Urothelium cell line (cell line): ENCODE results near the gene WDR54.
"Not testable (repeated sequence)": the region's sequence is repeated elsewhere in the genome, so short reads cannot be mapped to it uniquely, and the experiment has no call there.

Experiments
- DNase-seq: peaks from one replicate; pipeline ENCODE4 v3.0.0; 2011; ENCODE audit warnings: low spot score, mixed read lengths
- FAIRE-seq: peaks from 2 replicates; lab custom pipeline; 2011; peaks lifted over from hg19 to GRCh38; lab: Jason Lieb, UNC

The WDR54 gene

DNA sequence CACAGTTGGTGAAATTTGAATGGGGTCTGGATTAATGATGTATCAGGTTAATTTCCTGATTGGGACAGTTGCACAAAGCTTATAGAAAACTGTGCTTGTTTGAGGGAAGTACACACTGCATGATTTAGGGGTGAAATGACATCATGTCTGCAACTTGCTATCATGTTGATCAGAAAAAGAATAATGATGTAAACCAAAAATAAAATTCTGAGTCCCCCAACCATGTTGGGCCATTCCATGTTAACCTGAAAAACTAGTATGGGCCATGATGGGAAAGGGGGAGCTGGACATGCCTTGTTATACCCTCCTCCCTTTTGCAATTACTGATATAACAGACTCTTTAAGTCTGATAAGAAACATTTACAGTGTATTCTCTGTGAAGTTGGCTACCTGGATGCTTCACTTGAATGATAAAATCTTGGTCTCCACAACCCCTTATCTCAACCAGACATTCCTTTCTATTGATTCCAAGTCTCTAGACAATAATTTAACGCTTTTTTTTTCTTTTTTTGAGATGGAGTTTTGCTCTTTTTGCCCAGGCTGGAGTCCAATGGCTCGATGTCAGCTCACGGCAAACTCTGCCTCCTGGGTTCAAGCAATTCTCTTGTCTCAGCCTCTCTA lies 29.1 kb downstream of the WDR54 start:
- no peak for FAIRE-seq

DNA sequence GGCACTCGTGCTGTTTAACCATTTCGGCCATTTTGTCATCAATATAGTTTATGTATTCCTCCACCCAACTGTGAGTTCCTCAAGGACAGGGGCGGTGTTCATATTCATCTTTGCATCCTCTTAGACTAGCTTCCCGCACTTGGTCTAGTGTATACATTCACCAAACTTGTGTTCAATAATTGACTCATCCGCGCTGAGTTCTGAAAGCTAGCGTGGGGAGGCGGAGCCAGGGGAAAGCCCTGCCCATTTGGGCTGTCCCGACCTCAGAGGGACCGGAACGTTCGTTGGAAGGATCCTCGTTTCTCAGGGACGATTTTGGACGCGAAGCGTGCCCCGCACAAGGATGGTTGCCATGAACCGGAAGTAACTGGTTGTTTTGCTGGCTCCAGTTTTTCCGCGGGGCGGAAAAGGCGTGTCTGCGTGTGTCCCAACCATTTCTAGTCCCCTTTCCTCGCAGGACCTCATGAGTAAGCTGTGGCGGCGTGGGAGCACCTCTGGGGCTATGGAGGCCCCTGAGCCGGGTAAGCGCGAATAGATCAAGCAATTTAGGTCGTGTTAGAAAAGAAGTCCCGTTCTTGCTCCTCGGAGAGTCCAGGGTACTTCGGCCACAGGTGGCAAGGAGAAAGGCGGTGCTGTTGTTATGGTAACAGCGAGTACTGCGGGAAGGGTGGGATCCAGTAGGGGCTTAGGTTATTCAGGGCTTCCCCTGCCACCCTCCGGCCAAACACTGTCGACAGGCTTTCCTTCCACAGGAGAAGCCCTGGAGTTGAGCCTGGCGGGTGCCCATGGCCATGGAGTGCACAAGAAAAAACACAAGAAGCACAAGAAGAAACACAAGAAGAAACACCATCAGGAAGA lies 33.4 kb downstream of the WDR54 start, which contains the start of gene INO80B:
INO80B (plus strand) TSS at position 434 of the 858 bp plus-strand sequence; CDS start at position 464, 30 bp downstream.
- DNase-seq (peak; percentile 94), FAIRE-seq (peak; percentile 70)

More for the DNA sequence above, 29.1 kb downstream of the WDR54 start:
- DNase-seq = no peak

DNA sequence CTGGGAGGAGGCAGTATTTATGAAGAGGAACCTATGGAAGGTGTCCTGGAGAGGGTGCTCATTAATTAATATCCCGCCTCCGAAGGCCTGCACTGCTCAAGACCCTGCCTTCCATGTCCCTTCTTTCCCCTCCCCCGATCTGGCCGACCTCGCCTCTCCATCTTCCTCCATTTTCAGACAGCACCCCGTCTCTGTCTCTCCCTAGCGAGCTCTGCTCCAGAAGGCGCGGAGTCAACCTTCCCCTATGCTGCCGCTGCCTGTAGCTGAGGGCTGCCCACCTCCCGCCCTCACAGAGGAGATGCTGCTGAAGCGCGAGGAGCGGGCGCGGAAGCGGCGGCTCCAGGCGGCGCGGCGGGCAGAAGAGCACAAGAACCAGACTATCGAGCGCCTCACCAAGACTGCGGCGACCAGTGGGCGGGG lies 35.6 kb downstream of the WDR54 start:
- DNase-seq = no peak
- FAIRE-seq = no peak

DNA sequence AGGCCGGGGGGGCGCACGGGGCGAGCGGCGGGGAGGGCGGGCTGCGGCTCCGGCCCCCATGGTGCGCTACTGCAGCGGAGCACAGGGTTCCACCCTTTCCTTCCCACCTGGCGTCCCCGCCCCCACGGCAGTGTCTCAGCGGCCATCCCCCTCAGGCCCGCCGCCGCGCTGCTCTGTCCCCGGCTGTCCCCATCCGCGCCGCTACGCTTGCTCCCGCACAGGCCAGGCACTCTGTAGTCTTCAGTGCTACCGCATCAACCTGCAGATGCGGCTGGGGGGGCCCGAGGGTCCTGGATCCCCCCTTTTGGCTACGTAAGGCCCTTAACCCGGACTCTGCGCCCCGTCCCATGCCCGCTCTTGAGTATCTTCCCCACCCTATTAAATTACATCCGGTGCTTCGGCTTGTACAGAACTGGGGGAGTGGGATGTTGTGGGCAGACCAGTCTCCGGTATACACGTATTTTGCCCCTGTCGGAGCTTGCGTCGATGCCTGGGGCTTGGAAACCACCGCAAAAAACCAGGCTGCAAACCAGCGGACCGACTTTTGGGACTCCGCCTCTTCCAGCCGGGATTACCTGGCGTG lies 36.1 kb downstream of the WDR54 start:
- peak; percentile 55 for FAIRE-seq
- peak; percentile 73 for DNase-seq

DNA sequence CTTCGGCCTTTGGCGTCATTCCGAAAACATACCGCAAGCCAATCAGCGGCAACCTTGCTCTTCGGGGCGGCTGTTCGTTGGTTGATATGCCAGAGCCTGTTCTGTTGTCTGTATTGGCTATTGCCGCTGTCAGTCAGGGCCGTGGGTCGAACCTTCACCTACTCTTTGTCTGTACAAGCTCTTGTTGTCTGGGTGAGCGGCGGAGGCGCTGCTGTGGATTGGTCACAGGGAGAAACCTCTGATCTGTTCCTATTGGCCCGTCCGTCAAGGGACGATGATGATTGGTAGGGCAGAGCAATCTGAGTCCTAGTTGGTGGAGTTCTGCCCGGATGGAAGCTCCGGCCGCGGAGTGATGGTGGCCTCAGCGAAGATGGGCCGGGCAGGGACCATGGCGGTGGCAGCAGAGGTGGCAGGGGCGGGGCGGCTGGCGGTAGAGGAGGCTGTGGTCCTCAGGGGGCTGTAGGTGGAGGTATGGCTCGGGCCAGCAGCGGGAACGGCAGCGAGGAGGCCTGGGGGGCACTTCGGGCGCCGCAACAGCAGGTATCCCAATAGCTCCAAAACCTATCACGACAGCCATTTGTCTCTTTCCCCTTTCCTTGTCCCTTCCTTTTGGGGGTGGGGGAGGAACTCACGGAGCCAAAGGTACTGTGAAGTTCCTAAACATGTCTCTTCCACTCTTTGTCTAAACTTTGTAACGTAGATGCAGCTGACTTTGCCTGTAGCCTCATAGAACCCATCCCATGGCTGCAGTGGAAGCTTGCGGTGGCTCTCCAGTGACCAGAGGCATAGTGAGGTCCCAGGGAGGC lies 36.8 kb downstream of the WDR54 start, which contains the start of gene WBP1:
WBP1 (plus strand) TSS at position 307 of the 806 bp plus-strand sequence; CDS start at position 472, 165 bp downstream.
- FAIRE-seq = peak; percentile 72
- peak; percentile 99 for DNase-seq

DNA sequence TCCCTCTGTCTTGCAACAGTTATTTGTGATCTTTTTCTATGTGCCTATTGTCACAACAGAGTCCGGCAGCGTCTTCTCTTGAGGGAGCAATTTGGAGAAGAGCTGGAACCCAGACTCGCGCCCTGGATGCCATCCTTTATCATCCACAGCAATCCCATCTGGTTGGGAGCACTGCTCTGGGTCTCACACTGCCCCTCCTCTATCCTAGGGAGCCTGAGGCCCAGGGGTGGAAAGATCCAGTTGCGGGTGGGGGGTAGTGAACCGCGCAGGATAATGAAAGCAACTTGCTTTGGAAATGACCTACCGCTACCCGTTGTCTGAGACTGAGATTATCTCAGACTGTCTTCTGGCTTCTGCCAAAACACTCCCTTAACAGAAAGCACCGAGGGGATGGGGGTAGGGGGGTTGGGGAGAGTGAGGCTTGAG lies 37.4 kb downstream of the WDR54 start:
- FAIRE-seq = no peak
- DNase-seq = no peak

DNA sequence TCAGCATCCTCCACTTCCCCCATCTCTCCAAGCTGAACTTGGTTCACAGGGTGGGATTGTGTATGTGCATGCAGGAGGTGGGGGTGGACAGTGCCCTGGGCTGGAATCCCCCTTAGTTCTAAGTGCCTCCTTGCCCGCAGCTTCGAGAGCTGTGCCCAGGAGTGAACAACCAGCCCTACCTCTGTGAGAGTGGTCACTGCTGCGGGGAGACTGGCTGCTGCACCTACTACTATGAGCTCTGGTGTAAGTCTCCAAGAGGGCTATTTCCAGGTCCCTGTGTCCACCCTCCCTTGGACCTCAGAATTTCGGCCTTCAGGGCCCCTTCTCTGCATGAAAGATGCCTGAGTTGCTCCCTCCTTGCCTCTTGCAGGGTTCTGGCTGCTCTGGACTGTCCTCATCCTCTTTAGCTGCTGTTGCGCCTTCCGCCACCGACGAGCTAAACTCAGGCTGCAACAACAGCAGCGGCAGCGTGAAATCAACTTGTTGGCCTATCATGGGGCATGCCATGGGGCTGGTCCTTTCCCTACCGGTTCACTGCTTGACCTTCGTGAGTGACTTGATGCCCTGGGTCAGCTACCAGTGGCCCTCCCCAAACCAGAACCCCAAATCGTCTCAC lies 38.1 kb downstream of the WDR54 start:
- DNase-seq, FAIRE-seq: not testable (repeated sequence)

DNA sequence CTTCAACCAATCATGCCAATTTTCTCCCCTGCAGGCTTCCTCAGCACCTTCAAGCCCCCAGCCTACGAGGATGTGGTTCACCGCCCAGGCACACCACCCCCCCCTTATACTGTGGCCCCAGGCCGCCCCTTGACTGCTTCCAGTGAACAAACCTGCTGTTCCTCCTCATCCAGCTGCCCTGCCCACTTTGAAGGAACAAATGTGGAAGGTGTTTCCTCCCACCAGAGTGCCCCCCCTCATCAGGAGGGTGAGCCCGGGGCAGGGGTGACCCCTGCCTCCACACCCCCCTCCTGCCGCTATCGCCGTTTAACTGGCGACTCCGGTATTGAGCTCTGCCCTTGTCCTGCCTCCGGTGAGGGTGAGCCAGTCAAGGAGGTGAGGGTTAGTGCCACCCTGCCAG lies 38.7 kb downstream of the WDR54 start:
- DNase-seq, FAIRE-seq: not testable (repeated sequence)

DNA sequence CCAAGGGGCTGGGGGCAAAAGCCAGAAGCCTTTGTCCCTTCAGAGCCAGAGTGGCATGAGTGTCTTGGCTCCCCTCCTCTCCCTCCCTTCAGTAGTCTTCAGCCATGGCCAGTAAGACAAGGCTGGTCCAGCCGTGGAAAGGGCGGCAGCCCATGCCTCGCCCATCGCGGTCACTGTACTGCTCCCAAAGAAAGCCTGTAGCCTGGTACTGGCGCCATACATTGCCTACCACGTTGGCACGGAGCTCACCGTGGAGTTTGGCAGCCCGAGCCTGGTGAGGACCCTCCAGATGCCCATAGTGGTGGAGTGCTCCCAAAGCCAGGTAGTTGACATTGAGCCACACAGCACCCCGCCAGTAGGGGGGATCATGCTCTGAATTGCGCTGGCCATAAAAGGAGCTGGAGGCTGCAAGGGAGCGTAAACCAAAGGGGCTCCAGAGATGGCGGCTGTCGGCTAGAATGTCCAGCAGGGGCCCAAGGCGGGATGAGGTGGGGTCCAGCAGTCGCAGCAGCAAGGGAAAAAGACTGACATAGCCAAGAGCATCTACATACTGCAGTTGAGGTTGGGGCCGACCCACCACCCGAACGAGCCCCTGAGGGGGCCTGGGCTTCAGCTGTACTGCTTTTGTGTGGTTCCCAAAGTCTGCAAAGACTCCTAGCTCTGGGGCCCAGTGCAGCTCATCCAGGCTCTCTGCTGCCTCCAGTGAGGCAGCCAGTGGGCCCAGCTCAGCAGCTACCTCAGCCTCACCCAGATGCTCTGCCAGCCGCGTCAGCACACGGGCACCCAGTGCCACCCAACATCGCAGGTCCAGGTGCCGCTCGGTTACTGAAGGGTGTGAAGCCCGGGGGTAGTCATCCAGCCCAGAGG lies 39.9 kb downstream of the WDR54 start:
- FAIRE-seq = no peak
- no peak for DNase-seq

DNA sequence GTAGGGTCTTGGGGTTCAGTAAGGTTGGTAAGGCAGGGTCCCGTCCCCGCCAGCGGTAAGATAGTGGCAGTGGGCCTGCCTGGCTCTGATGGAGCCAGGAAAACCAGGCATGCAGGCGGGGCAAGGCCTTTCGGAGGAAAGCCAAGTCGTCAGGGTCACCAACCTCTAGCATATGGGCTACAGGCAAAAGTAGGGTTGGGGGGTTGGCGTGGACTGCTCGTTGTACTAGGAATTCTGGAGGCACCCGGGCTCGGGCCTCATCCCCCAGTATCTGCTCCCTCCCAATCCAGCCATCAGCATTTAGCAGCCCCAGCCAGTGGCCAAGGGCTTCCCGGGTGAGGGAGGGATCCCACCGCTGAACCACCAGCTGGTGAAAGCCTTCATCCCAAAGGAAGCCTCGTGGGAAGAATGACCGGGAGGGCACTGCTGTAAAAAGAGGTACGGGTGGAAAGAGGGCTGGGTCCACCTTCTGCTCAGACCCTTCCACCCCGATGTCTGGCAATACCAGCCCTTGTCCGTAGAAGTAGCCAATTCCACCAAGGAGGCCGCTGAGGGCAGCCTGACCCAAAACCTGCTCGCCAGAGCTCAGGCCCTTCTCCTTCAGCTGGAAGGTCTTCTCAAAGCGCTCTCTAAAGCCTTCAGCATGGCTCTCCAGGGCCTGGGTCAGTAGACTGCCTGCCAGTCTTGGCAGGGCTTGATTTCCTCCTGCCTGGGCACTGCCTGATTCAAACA lies 40.7 kb downstream of the WDR54 start:
- no peak for DNase-seq
- FAIRE-seq = no peak

DNA sequence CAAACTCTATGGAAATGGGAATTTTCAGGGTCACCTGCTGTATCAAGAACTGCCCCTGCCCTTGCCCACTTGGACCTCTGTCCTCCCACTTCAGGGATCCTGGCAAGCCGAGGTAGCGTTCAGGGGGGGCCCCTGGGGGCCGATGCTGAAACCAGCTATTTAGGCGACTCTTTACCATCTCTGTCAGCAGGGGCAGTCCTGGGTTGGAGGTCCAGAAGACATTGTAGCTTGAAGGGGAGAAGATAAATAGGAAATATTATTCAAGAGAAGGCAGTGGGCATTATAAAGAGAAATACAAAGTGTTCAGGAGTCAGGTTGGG lies 41.2 kb downstream of the WDR54 start:
- no peak for DNase-seq
- FAIRE-seq = no peak

DNA sequence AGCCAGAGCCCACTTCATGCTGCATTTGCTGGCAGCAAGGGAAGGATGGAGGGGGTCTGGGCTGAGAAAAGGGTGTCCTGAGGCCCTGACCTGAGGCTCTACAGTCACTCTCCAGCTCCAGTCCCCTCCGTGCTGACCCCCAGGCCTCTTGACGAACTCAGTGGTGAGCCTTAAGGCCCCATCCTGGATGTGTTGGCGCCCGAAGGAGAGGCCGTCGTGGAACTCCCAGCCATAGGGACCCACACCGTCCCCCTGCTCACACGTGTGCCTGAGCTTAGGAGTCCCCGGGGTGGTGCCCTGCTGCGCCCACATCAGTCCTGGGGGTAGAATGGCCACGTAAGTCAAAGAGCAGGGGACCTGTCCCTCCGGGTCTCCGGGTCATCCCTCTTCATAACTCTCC lies 42.9 kb downstream of the WDR54 start:
- DNase-seq (no peak), FAIRE-seq (no peak)

DNA sequence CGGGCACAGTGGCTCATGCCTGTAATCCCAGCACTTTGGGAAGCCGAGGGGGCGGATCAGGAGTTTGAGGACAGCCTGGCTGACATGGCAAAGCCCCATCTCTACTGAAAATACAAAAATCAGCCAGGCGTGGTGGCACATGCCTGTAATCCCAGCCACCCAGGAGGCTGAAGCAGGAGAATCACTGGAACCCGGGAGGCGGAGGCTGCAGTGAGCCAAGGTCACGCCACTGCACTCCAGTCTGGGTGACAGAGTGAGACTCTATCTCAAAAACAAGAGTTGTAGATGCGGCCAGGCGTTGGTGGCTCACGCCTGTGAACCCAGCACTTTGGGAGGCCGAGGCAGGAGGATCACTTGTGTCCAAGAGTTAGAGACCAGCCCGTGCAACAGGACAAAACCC lies 49.2 kb downstream of the WDR54 start:
- not testable (repeated sequence) for DNase-seq, FAIRE-seq

DNA sequence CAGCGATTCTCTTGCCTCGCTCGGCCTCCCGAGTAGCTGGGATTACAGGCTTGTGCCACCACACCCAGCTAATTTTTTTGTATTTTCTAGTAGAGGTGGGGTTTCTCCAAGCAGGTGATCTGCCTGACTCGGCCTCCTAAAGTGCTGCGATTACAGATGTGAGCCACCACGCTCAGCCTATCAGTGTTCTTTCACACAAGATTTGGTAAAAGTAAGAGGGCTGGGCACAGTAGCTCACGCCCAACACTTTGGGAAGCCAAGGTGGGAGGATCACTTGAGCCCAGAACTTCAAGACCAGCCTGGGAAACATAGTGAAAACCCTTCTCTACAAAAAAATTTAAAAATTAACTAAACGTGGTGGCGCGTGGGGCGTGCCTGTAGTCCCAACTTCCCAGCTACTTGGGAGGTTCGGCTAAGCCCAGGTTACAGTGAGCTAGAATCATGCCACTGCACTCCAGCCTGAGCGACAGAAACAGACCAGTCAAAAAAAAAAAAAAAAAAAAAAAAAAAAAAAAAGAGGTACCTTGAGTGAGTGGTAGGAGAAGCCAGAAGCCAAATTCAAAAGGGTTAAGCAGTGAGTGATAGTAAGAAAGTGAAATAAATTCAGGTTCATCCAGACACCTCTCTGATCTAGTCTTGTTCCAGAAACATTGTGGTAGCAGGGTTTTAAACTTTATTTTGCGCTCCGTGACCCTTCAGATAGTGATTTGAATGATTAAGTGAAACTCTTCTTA lies 50.0 kb downstream of the WDR54 start:
- FAIRE-seq (no peak), DNase-seq (no peak)

DNA sequence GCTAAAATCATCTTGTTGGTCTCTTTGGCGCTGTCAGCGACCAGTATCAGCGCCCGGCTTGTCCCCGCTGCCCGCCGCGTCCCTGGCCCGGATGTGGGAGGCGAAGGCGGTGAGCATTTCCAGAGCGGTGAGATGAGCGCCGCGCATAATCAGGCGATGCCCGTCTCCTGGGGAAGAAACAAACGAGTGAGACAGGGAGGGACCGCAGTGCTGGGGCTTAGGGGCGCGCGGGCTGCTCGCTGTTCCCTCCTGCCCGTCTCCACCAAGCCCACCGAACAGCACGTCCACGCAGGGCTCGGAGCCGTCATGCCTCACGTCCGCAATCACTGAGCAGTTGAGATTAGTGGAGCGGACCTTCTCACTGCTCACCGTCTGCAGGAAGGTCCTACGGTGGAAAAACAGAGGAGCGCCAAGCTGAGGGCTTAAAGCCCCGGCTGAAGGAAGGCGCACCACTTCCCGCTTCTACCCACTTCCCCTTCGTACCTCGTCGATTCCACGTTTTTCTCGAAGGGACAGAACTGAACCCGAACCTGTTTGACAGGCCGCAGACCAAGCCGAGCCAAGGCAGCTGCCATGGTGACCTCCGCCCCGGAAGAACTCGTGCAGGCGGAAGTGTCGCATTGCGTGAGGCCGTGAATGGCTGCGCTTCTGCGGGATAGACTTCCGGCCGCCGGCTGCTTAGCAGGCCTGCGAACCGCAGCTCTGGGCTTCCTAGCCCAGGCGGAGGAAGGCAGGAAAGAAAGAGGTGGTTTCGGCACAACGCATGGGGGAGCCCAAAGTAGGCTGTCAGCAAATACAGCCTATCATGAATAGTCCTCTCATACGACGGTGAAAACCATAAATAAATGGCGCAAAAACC lies 50.8 kb downstream of the WDR54 start, which contains the start of gene MRPL53:
MRPL53 (minus strand) TSS at position 595 of the 859 bp plus-strand sequence; CDS start at position 575, 20 bp downstream.
- FAIRE-seq = peak; percentile 85
- DNase-seq = peak; percentile 92

DNA sequence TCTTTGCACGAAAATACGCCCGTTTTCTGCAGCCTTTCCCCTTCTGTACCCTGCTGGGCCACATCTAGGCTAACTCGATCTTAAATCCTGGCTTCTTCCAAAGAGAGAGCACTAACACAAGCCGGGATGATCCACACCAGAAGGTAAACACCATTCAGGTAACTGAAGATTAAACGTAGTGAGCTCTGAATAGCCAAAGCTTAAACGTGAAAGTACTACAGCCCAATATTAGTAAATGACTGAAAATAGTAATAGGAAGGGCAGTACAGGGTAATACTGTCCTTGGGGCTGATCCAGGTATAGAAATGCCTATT lies 51.4 kb downstream of the WDR54 start:
- DNase-seq = no peak
- no peak for FAIRE-seq

DNA sequence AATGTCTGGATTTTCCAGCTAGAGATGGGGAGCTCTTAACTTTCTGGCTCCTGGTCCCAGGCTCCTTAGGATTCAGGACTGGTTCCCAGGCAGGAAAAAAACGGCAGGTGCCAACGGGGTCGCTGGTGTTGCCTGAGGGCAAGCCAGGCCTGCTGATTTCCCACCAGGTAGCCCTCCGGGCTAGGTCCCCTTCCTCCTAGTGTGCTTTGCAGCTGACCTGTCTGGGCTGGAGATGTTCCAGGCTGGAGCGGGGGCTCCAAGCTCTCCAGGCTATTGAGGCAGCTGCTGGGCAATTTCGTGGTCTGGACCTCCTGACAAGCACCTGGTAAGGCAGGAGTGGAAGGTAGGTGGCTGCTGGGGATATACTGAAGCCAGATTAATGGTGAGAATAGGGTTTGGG lies 53.0 kb downstream of the WDR54 start:
- FAIRE-seq (no peak), DNase-seq (no peak)
